Neuronal stem cell (in vitro differentiated cells): Measurements from ENCODE around the gene CXCL11. TPM values are rescaled to one million over a fixed set of nuclear protein-coding genes. Genes with fewer than 3 reads are reported as not detected.

Experiments
- DNase-seq: peaks from one replicate; pipeline ENCODE4 v3.0.0-alpha.2; 2013; ENCODE audit warnings: low spot score
- H2AFZ ChIP-seq: one replicate; pipeline ENCODE4 v1.6.1; 2013; ENCODE audit warnings: mild to moderate bottlenecking, low read length, inconsistent platforms
- H2AK5ac ChIP-seq: 2 replicates; pipeline ENCODE4 v1.6.1; 2013; ENCODE audit warnings: low read depth, mild to moderate bottlenecking, inconsistent platforms, low read length, moderate library complexity, mixed read lengths
- H2BK120ac ChIP-seq: 2 replicates; pipeline ENCODE4 v1.6.1; 2013; ENCODE audit warnings: low read depth, mild to moderate bottlenecking, inconsistent platforms, low read length, moderate library complexity, mixed read lengths
- H2BK12ac ChIP-seq: one replicate; pipeline ENCODE4 v1.6.1; 2013; ENCODE audit warnings: low read length, inconsistent platforms
- H2BK15ac ChIP-seq: 2 replicates; pipeline ENCODE4 v1.6.1; 2013; ENCODE audit warnings: mild to moderate bottlenecking, low read length, inconsistent platforms, mixed read lengths
- H2BK5ac ChIP-seq: one replicate; pipeline ENCODE4 v1.6.1; 2013; ENCODE audit warnings: inconsistent platforms, mild to moderate bottlenecking, low read length, moderate library complexity
- H3K14ac ChIP-seq: one replicate; pipeline ENCODE4 v1.6.1; 2013; ENCODE audit warnings: low read length, inconsistent platforms
- H3K18ac ChIP-seq: 2 replicates; pipeline ENCODE4 v1.6.1; 2013; ENCODE audit warnings: low read length, inconsistent platforms
- H3K23ac ChIP-seq: 2 replicates; pipeline ENCODE4 v1.6.1; 2013; ENCODE audit warnings: low read depth, mild to moderate bottlenecking, mixed read lengths, low read length, inconsistent platforms; ENCODE audit not compliant: poor library complexity
- H3K27ac ChIP-seq: replicated peaks from 3 replicates; pipeline ENCODE4 v1.5.1; 2013; ENCODE audit warnings: low read length, inconsistent platforms
- H3K27me3 ChIP-seq, 3 experiments: 2 replicates each; pipeline ENCODE4 v1.6.1; 2013; ENCODE audit warnings: low read length in 3 of 3, mild to moderate bottlenecking in 2 of 3, inconsistent platforms in 1 of 3, low read depth in 1 of 3, mixed read lengths in 1 of 3, moderate library complexity in 1 of 3; ENCODE audit not compliant: control insufficient read depth in 3 of 3, insufficient read depth in 3 of 3
- H3K36me3 ChIP-seq, 2 donors: replicated peaks in 1 of 2; 2 replicates each; pipeline ENCODE4 v1.6.1; 2013; ENCODE audit warnings: low read length in 2 of 2; ENCODE audit not compliant: control insufficient read depth in 2 of 2, insufficient read depth in 2 of 2
- H3K4ac ChIP-seq: 2 replicates; pipeline ENCODE4 v1.6.1; 2013; ENCODE audit warnings: inconsistent platforms, mild to moderate bottlenecking, low read length, moderate library complexity
- H3K4me1 ChIP-seq, 2 donors: 1 replicate in 1 of 2; 2 replicates in 1 of 2; pipeline ENCODE4 v1.6.1; 2013; ENCODE audit warnings: low read length in 2 of 2, low read depth in 1 of 2; ENCODE audit not compliant: control insufficient read depth in 2 of 2, insufficient read depth in 1 of 2
- H3K4me2 ChIP-seq: one replicate; pipeline ENCODE4 v1.6.1; 2013; ENCODE audit warnings: mild to moderate bottlenecking, low read length, inconsistent platforms; ENCODE audit not compliant: insufficient read depth, poor library complexity, severe bottlenecking
- H3K4me3 ChIP-seq, 2 donors: 2 replicates each; pipeline ENCODE4 v1.5.1; 2013; ENCODE audit warnings: low read length in 2 of 2, mild to moderate bottlenecking in 2 of 2, inconsistent platforms in 1 of 2, moderate library complexity in 1 of 2
- H3K79me1 ChIP-seq: one replicate; pipeline ENCODE4 v1.6.1; 2013; ENCODE audit warnings: low read depth, mild to moderate bottlenecking, inconsistent platforms, low read length, moderate library complexity
- H3K9ac ChIP-seq: one replicate; pipeline ENCODE4 v1.6.1; 2013; ENCODE audit warnings: mild to moderate bottlenecking, low read depth, low read length, inconsistent platforms; ENCODE audit not compliant: poor library complexity
- H3K9me3 ChIP-seq, 2 donors: replicated peaks in 1 of 2; 2 replicates each; pipeline versions ENCODE3 to v1.6.1; 2013; ENCODE audit warnings: low read length in 2 of 2, mild to moderate bottlenecking in 2 of 2, inconsistent platforms in 1 of 2, low read depth in 1 of 2, mixed read lengths in 1 of 2, moderate library complexity in 1 of 2; ENCODE audit not compliant: control insufficient read depth in 2 of 2, insufficient read depth in 1 of 2
- H4K8ac ChIP-seq: one replicate; pipeline ENCODE4 v1.6.1; 2013; ENCODE audit warnings: low read depth, mild to moderate bottlenecking, inconsistent platforms, low read length, moderate library complexity
- H4K91ac ChIP-seq: one replicate; pipeline ENCODE4 v1.6.1; 2013; ENCODE audit warnings: low read length, low read depth, mild to moderate bottlenecking, inconsistent platforms; ENCODE audit not compliant: poor library complexity
- WGBS, 2 donors: extraction: QIAGEN DNeasy Blood & Tissue Kit; methylation state at CpG; one replicate each; pipeline ENCODE4 v1.1.7; 2013; ENCODE audit warnings: missing lambda C conversion rate in 2 of 2, mixed read lengths in 1 of 2; ENCODE audit not compliant: insufficient read length in 2 of 2, insufficient replicate concordance in 1 of 2; ENCODE audit errors: extremely low coverage in 2 of 2; 5-methylcytosine and 5-hydroxymethylcytosine counted together
- polyA plus RNA-seq, 2 experiments: library from polyadenylated mRNA; stranded (reverse); fragments of 200-250 nt; gene quantifications; one replicate each; pipeline ENCODE4 v1.2.3, GENCODE V29; 2013

Gene CXCL11
- polyA plus RNA-seq (2013, experiment 1 of 2), result 0.18 TPM
- 0.26 TPM for polyA plus RNA-seq (2013, experiment 2 of 2)

DNA sequence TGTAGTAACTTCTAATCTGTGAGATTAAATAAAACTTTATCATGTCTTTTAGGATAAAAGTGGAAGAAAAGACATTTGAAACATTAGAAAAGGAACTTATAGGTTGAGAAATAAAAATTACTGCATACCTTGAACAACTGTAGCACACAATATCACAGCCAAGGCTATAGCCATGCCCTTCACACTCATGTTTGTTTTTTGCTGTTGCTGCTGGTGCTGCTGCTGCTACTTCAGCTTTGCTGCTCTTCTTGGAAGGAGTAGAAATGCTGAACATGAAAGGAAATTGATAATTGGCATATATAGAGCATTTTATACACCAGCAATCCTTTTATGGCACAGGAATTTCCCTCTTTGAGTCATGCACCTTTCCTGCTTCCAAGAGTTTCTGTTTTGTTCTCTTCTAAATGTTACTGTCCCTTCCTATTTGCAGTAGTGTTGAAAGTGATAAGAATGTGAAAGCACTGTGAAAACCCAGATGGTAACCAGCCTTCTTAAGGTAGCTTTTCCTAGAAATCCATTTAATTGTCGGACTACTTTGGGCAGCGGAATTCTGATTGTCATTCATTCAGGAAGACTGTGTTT is at the start of gene CXCL11:
Gene CXCL11 (minus strand): TSS at position 272 of the 582 bp plus-strand sequence. CDS start 83 bp downstream, at position 189.
- H3K4ac ChIP-seq, result no peak within 1 kb of the TSS
- peaks cover 0 to 18% (median 0%) of the 10 kb centered on the region in 3 experiments for H3K27me3 ChIP-seq
- no peak within 1 kb of the TSS for H3K23ac ChIP-seq
- H3K9ac ChIP-seq, result no peak within 1 kb of the TSS
- no peak within 1 kb of the TSS for H2BK15ac ChIP-seq
- H3K18ac ChIP-seq, result no peak within 1 kb of the TSS
- no peaks in the 10 kb centered on the region for H3K36me3 ChIP-seq
- H3K27ac ChIP-seq, result no peak within 1 kb of the TSS
- H3K4me1 ChIP-seq, result no peaks in the 10 kb centered on the region
- H3K4me3 ChIP-seq, result no peak within 1 kb of the TSS
- WGBS, 2 donors, result no CpG with 5 or more reads among the region's 2 CpGs
- H2BK12ac ChIP-seq, result no peak within 1 kb of the TSS
- no peak within 1 kb of the TSS for H3K14ac ChIP-seq
- no peak within 1 kb of the TSS for H2AFZ ChIP-seq
- H2AK5ac ChIP-seq, result no peak within 1 kb of the TSS
- no peaks in the 10 kb centered on the region for H3K9me3 ChIP-seq
- no peak for DNase-seq
- H3K4me2 ChIP-seq, result no peak within 1 kb of the TSS
- H2BK5ac ChIP-seq, result no peak within 1 kb of the TSS
- H3K79me1 ChIP-seq, result no peaks in the 10 kb centered on the region
- no peak within 1 kb of the TSS for H4K8ac ChIP-seq
- H4K91ac ChIP-seq, result no peak within 1 kb of the TSS
- H2BK120ac ChIP-seq, result no peak within 1 kb of the TSS

DNA sequence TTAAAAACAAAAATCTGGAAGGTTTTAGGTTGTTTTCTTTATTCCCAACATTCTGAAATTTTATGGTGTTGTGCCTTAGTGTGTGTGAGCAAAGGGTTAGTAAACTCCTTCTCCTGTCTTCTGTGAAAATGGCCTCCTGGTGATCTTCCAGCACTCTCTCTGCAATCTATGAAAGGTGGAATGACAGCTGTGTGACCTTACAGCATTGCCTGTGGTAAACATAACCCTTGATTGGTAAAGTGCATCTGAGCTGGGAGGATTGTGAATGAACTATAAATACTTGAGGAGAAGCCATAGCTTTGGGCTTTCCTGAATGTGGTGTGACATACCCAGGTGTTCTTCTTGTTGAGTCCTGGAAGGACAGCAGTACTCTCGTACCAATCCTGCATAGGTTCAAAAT is 48.7 kb upstream of the CXCL11 start:
- Histone ChIP-seq H4K8ac (no peak overlapping the region), H3K4me1 (peaks cover 0 to 4% of the 10 kb centered on the region in 2 donors), H3K4me3 (no peak overlapping the region), H2BK5ac (no peak overlapping the region), H3K27ac (no peak overlapping the region), H3K14ac (no peak overlapping the region), H3K4ac (no peak overlapping the region), H2BK12ac (no peak overlapping the region), H2BK120ac (no peak overlapping the region), H3K9me3 (no peaks in the 10 kb centered on the region), H2BK15ac (no peak overlapping the region), H3K27me3 (peaks cover 0 to 41% (median 0%) of the 10 kb centered on the region in 3 experiments), H3K18ac (no peak overlapping the region), H2AFZ (no peak overlapping the region), H3K9ac (no peak overlapping the region), H4K91ac (no peak overlapping the region), H3K36me3 (no peaks in the 10 kb centered on the region), H3K23ac (no peak overlapping the region), H3K79me1 (no peaks in the 10 kb centered on the region), H2AK5ac (no peak overlapping the region), H3K4me2 (no peak overlapping the region)
- no CpG with 5 or more reads among the region's 1 CpG for WGBS, 2 donors
- no peak for DNase-seq

DNA sequence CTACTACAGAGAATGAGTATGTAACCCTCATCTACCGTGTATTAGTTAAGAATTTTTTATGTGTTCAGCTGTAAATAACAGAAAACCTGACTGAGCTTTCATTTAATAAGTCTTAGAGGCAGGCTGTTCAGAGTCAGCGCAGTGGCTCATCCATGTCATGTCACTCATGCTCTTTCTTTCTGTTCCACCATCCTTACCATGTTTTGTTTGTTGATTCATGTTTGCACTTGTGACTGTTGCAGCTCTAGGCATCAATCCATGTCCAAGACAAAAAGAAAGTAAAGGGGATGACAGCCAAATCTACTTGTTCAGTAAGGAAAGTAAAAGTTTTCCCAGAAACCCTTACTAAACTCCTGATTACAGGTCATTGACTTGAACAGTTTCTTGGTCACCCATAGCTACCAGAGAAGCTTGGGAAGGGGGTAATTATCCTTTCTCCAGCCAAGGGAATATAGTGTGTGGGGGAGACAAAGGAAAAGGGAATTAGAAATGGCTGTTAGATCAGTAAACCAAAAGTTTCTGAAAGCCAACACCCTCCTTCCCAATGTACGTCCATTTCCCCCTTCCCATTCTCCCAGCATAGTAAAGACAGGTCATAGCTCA is 47.6 kb upstream of the CXCL11 start:
- H3K27me3 ChIP-seq, result peaks cover 0 to 43% (median 0%) of the 10 kb centered on the region in 3 experiments
- no peak overlapping the region for H3K4me3 ChIP-seq
- no peak overlapping the region for H3K4me2 ChIP-seq
- no peak overlapping the region for H4K8ac ChIP-seq
- H2BK15ac ChIP-seq, result no peak overlapping the region
- no peak overlapping the region for H2BK120ac ChIP-seq
- no peak overlapping the region for H3K14ac ChIP-seq
- no peak for DNase-seq
- no peak overlapping the region for H2AFZ ChIP-seq
- H2AK5ac ChIP-seq, result no peak overlapping the region
- no CpG with 5 or more reads among the region's 3 CpGs for WGBS, 2 donors
- H4K91ac ChIP-seq, result no peak overlapping the region
- no peaks in the 10 kb centered on the region for H3K9me3 ChIP-seq
- H3K27ac ChIP-seq, result no peak overlapping the region
- no peak overlapping the region for H2BK5ac ChIP-seq
- H3K4ac ChIP-seq, result no peak overlapping the region
- no peak overlapping the region for H3K9ac ChIP-seq
- peaks cover 0 to 4% of the 10 kb centered on the region in 2 donors for H3K4me1 ChIP-seq
- no peak overlapping the region for H3K18ac ChIP-seq
- H2BK12ac ChIP-seq, result no peak overlapping the region
- H3K36me3 ChIP-seq, result no peaks in the 10 kb centered on the region
- no peak overlapping the region for H3K23ac ChIP-seq
- H3K79me1 ChIP-seq, result no peaks in the 10 kb centered on the region

DNA sequence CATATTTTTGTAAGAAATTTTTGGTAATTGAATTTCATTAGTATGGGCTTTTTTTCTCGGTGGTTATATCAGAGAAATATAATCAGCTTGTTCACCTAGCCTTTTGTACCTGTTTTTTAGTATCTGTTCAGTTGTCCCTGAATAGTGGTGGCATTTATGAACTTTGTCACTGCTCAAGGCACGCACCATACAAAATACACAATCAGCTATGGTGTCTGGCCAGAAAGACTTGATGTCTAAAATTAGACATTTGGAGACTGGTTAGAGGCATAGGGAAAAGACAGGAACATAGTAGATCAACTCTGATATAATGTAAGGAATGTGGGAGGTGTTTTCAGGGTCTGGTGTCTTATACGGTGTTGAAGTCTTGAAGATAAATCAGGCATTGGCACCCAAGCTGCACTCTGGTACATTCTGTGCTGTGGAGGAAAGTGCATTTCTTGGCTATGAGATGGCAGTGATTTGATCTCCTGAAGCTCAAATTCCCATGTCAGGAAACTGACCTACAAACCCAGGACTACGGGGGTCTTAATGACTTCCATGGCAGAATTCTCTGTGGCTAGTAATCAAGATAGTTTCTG is 42.3 kb upstream of the CXCL11 start:
- Histone ChIP-seq H3K79me1 (no peaks in the 10 kb centered on the region), H3K27ac (no peak overlapping the region), H2AFZ (no peak overlapping the region), H3K4me1 (no peaks in the 10 kb centered on the region), H4K91ac (no peak overlapping the region), H3K36me3 (no peaks in the 10 kb centered on the region), H3K18ac (no peak overlapping the region), H2AK5ac (no peak overlapping the region), H3K27me3 (peaks cover 0 to 26% (median 0%) of the 10 kb centered on the region in 3 experiments), H3K4me3 (no peak overlapping the region), H3K4me2 (no peak overlapping the region), H3K4ac (no peak overlapping the region), H2BK120ac (no peak overlapping the region), H3K23ac (no peak overlapping the region), H3K9ac (no peak overlapping the region), H2BK15ac (no peak overlapping the region), H3K9me3 (no peaks in the 10 kb centered on the region), H3K14ac (no peak overlapping the region), H2BK5ac (no peak overlapping the region), H4K8ac (no peak overlapping the region), H2BK12ac (no peak overlapping the region)
- no CpG with 5 or more reads among the region's 4 CpGs for WGBS, 2 donors
- no peak for DNase-seq
